PC-3 (cell line): ENCODE results near the gene GTPBP6. TPM values are rescaled to one million over a fixed set of nuclear protein-coding genes. Genes with fewer than 3 reads are reported as not detected.

Experiments
- ATAC-seq: fragments of 200-7000 bp; cut with Tn5 transposase; 2 replicates; pipeline ENCODE4 v1.9.1; 2020; ENCODE audit warnings: mild to moderate bottlenecking, moderate library complexity
- BruUV-seq: library from RNA; stranded (reverse); fragments of 400-500 nt; replicated peaks from 2 replicates; lab custom pipeline; 2021; lab: Mats Ljungman, UMichigan
- CTCF ChIA-PET: fragments of 300-600 bp; sonication (Branson Sonifier 250); formaldehyde crosslinking; loops from one replicate; lab custom pipeline; 2022; ENCODE audit warnings: antibody characterized with exemption; lab: Charles Lee
- POLR2A ChIA-PET: fragments of 300-600 bp; sonication (Branson Sonifier 250); formaldehyde crosslinking; loops from one replicate; lab custom pipeline; 2022; ENCODE audit warnings: antibody characterized with exemption; ENCODE audit not compliant: unreplicated experiment; lab: Charles Lee
- DNase-seq: peaks from one replicate; pipeline ENCODE4 v3.0.0-alpha.2; 2015
- H2AFZ ChIP-seq: fragments of 300-600 bp; sonication (generic); 2 replicates; pipeline ENCODE4 v1.6.0; 2016; ENCODE audit warnings: antibody characterized with exemption, low read length
- H3F3A ChIP-seq: fragments of 300-600 bp; sonication (generic); one replicate; pipeline ENCODE4 v1.6.0; 2017; ENCODE audit warnings: antibody characterized with exemption, low read length, control low read depth, mild to moderate bottlenecking; ENCODE audit not compliant: unreplicated experiment
- H3K27ac ChIP-seq: fragments of 300-600 bp; sonication (generic); 2 replicates; pipeline ENCODE4 v1.5.1; 2016; ENCODE audit warnings: mild to moderate bottlenecking, low read length
- H3K27me3 ChIP-seq: fragments of 300-600 bp; sonication (generic); 2 replicates; pipeline ENCODE4 v1.6.1; 2016; ENCODE audit warnings: low read length, mixed read lengths
- H3K36me3 ChIP-seq: fragments of 300-600 bp; sonication (generic); 2 replicates; pipeline ENCODE4 v1.6.1; 2016; ENCODE audit warnings: low read depth, mixed run types, low read length, mixed read lengths
- H3K4me1 ChIP-seq: fragments of 300-600 bp; sonication (generic); 2 replicates; pipeline ENCODE4 v1.5.1; 2016; ENCODE audit warnings: low read length; ENCODE audit not compliant: insufficient read depth
- H3K4me2 ChIP-seq: fragments of 300-600 bp; sonication (generic); 2 replicates; pipeline ENCODE4 v1.6.0; 2016; ENCODE audit warnings: low read length
- H3K4me3 ChIP-seq: fragments of 300-600 bp; sonication (generic); 2 replicates; pipeline ENCODE4 v1.5.1; 2016; ENCODE audit warnings: mild to moderate bottlenecking, low read length, mixed read lengths
- H3K79me2 ChIP-seq: fragments of 300-600 bp; sonication (generic); 2 replicates; pipeline ENCODE4 v1.6.1; 2017; ENCODE audit warnings: low read length, mixed read lengths
- H3K9ac ChIP-seq: fragments of 300-600 bp; sonication (generic); 2 replicates; pipeline ENCODE4 v1.6.0; 2016; ENCODE audit warnings: mild to moderate bottlenecking, low read length
- H3K9me2 ChIP-seq: fragments of 300-600 bp; sonication (generic); replicated peaks from 2 replicates; pipeline ENCODE4 v1.6.1; 2016; ENCODE audit warnings: mixed run types, low read length, mixed read lengths
- H3K9me3 ChIP-seq: fragments of 300-600 bp; sonication (generic); 2 replicates; pipeline ENCODE4 v1.6.1; 2016; ENCODE audit warnings: low read length, mixed read lengths
- H4K20me1 ChIP-seq: fragments of 300-600 bp; sonication (generic); 2 replicates; pipeline ENCODE4 v1.6.1; 2016; ENCODE audit warnings: low read length, mixed read lengths
- EZH2 ChIP-seq: fragments of 300-600 bp; sonication (generic); IDR thresholded peaks from one replicate; pipeline ENCODE4 v1.6.1; 2017; ENCODE audit warnings: antibody characterized with exemption, mild to moderate bottlenecking, low read length; ENCODE audit not compliant: unreplicated experiment
- EZH2phosphoT487 ChIP-seq: fragments of 300-600 bp; sonication (generic); IDR thresholded peaks from 2 replicates; pipeline ENCODE4 v1.6.1; 2018; ENCODE audit warnings: mild to moderate bottlenecking, antibody characterized with exemption, low read length, borderline replicate concordance
- intact Hi-C: fragments of 100-400 bp; cut with micrococcal nuclease; formaldehyde crosslinking; loops from 2 replicates; pipeline ENCODE4 v1.9.0; 2023
- total RNA-seq: library from RNA; depleted of rRNA; stranded (reverse); fragments of >200 nt; gene quantifications from 2 replicates; pipeline ENCODE4 v1.2.3, GENCODE V29; 2014
- TF ChIP-seq, protein P1 (sequence below): fragments of 300-600 bp; sonication (generic); conservative IDR thresholded peaks from 2 replicates; pipeline ENCODE4 v1.5.1; 2017; ENCODE audit warnings: antibody characterized with exemption, low read depth, mild to moderate bottlenecking, low read length

Gene GTPBP6
- total RNA-seq, 1 experiment from 2014 or later, result 38.8 TPM

DNA sequence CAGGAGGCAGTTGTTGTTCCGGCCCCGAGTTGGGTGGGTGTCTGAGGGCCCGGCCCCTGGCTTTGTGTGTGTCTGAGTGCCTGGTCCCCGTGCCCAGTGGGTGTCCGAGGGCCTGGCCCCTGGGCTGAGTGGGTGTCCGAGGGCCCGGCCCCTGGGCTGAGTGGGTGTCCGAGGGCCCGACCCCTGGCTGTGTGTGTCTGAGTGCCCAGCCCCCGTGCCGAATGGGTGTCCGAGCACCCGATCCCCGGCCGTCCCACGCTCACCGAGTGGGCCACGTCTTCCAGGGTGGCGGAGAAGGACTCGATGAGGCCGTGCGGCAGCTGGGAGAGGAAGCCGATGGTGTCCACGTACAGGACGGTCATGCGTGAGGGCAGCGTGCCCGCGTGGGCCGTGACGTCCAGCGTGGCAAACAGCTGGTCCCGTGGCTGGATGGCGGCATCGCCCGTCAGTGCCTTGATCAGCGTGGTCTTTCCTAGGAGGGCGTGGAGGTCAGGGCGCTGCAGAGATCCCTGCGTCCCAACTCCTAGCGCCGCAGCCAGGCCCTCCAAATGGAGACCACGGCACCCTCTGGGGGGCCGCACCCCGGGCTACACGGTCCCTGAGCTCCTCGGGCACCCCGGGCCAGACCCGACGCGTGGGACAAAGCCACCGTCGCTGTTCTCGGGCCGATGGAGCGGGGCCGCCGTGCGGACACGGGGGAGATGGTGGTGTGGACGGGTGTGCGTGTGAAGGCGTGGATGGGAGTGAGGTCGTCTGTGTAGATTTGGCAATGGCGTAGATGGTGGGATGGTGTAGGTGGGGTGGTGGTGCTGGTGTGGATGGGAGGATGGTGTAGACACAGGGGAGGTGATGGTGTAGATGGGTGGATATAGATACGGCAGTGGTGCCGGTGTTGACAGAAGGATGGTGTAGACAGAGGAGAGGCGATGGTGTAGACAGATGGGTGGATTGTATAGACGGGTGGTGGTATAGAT lies 7.2 kb downstream of the GTPBP6 start:
- ChIA-PET CTCF (no interaction called here), POLR2A (no interaction called here)
- DNase-seq, result no peak
- intact Hi-C loops, result no loop called here
- Histone ChIP-seq H2AFZ (no peak overlapping the region), H3K4me2 (no peak overlapping the region), H3K9ac (no peak overlapping the region), H3K4me1 (no peaks in the 10 kb centered on the region), H3F3A (no peaks in the 10 kb centered on the region), H3K9me2 (no peaks in the 10 kb centered on the region), H4K20me1 (no peaks in the 10 kb centered on the region), H3K36me3 (peaks cover 10% of the 10 kb centered on the region; the same call in 1 of the 2 replicates), H3K27me3 (no peaks in the 10 kb centered on the region), H3K27ac (no peak overlapping the region), H3K79me2 (no peaks in the 10 kb centered on the region), H3K4me3 (no peak overlapping the region), H3K9me3 (no peaks in the 10 kb centered on the region)
- BruUV-seq, result no TSS peak
- no peak for ATAC-seq
- TF ChIP-seq EZH2, result no peak

DNA sequence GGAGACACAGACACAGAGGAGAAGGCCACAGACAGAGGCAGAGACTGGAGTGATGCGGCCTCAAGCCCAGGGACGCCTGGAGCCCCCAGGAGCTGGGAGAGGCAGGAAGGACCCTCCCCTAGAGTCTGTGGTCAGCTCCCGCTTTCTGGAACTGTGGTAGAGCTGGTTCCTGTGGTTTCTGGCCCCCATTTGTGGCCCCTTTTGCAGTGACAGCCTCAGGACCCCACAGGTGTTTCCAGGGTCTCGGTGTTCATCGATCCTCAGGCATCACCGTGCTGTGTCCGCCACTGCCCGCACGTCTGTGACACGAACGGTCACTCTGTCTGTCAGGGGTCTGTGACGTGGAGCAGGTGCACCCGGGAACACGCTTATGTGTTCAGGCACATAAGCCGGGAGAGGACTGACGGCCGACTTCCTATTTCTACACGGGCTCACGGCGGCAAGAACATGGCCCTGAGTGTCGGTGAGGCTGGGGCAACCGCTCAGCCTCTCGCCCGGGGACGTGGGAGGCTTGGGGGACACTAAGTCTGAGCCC lies 7.9 kb downstream of the GTPBP6 start:
- ChIA-PET POLR2A (no interaction called here), CTCF (no interaction called here)
- H3K4me1 ChIP-seq, result no peaks in the 10 kb centered on the region
- H3K4me2 ChIP-seq, result no peak overlapping the region
- no peak for TF ChIP-seq EZH2phosphoT487
- TF ChIP-seq EZH2, result no peak
- TF ChIP-seq, protein P1, sequence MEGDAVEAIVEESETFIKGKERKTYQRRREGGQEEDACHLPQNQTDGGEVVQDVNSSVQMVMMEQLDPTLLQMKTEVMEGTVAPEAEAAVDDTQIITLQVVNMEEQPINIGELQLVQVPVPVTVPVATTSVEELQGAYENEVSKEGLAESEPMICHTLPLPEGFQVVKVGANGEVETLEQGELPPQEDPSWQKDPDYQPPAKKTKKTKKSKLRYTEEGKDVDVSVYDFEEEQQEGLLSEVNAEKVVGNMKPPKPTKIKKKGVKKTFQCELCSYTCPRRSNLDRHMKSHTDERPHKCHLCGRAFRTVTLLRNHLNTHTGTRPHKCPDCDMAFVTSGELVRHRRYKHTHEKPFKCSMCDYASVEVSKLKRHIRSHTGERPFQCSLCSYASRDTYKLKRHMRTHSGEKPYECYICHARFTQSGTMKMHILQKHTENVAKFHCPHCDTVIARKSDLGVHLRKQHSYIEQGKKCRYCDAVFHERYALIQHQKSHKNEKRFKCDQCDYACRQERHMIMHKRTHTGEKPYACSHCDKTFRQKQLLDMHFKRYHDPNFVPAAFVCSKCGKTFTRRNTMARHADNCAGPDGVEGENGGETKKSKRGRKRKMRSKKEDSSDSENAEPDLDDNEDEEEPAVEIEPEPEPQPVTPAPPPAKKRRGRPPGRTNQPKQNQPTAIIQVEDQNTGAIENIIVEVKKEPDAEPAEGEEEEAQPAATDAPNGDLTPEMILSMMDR, result no peak
- DNase-seq (no peak), ATAC-seq (no peak)
- H3K79me2 ChIP-seq, result no peaks in the 10 kb centered on the region
- no peaks in the 10 kb centered on the region for H4K20me1 ChIP-seq
- H3K4me3 ChIP-seq, result no peak overlapping the region
- H3K27me3 ChIP-seq, result no peaks in the 10 kb centered on the region
- intact Hi-C loops, result no loop called here
- H3K9me3 ChIP-seq, result no peaks in the 10 kb centered on the region
- no TSS peak for BruUV-seq
- H3K9ac ChIP-seq, result no peak overlapping the region
- H3K27ac ChIP-seq, result no peak overlapping the region
- H3K36me3 ChIP-seq, result peaks cover 10% of the 10 kb centered on the region; the same call in 1 of the 2 replicates
- H2AFZ ChIP-seq, result no peak overlapping the region
- no peaks in the 10 kb centered on the region for H3K9me2 ChIP-seq
- no peaks in the 10 kb centered on the region for H3F3A ChIP-seq

DNA sequence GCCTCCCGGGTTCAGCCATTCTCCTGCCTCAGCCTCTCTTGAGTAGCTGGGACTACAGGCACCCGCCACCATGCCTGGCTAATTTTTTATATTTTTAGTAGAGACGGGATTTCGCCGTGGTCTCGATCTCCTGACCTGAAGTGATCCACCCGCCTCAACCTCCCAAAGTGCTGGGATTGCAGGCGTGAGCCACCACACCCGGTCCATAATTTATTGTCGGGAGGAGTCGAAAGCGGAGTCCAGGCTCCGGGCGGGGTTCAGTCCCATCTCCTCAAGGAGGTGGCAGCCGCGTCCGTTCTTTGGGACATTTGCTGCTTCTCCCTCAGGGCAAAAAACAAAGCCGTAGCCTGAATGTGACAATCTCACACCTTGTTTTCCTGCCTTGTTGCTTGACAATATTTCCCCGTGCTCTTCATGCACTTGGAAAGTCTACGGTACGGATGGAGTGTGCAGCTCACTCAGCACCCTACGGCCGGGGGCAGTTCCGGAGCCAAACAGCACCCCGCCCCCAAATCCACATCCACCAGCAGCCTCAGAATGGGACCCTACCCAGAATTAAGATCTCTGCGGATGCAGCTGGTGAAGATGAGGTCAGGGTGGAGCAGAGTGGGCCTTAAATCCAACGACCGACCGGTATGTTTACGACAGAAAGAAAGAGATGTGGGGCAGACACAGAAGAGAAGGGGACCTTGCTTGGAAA lies 9.6 kb downstream of the GTPBP6 start:
- intact Hi-C loops, result no loop called here
- no peak for DNase-seq
- no peak for ATAC-seq
- H4K20me1 ChIP-seq, result no peaks in the 10 kb centered on the region
- H3K9me3 ChIP-seq, result no peaks in the 10 kb centered on the region
- ChIA-PET POLR2A (no interaction called here), CTCF (no interaction called here)
- TF ChIP-seq EZH2 (no peak), EZH2phosphoT487 (no peak)
- TF ChIP-seq, protein P1, result no peak
- no TSS peak for BruUV-seq
- no peaks in the 10 kb centered on the region for H3K4me1 ChIP-seq
- H3K36me3 ChIP-seq, result peaks cover 10% of the 10 kb centered on the region; the same call in 1 of the 2 replicates
- H3F3A ChIP-seq, result no peaks in the 10 kb centered on the region
- H3K4me2 ChIP-seq, result no peak overlapping the region
- no peaks in the 10 kb centered on the region for H3K79me2 ChIP-seq
- H3K27ac ChIP-seq, result no peak overlapping the region
- H3K27me3 ChIP-seq, result no peaks in the 10 kb centered on the region
- H2AFZ ChIP-seq, result no peak overlapping the region
- H3K4me3 ChIP-seq, result no peak overlapping the region
- no peak overlapping the region for H3K9ac ChIP-seq
- no peaks in the 10 kb centered on the region for H3K9me2 ChIP-seq
